H9 (cell line): Measurements from ENCODE around the gene SCG2. TPM values are rescaled to one million over a fixed set of nuclear protein-coding genes. Genes with fewer than 3 reads are reported as not detected.

Source experiments
- DNase-seq: peaks from one replicate; pipeline ENCODE4 v3.0.0-alpha.2; 2017
- H2AFZ ChIP-seq: one replicate; pipeline ENCODE4 v1.6.1; 2013; ENCODE audit warnings: mild to moderate bottlenecking, low read length, control low read depth, moderate library complexity
- H2AK5ac ChIP-seq: 2 replicates; pipeline ENCODE4 v1.6.1; 2013; ENCODE audit warnings: low read length, control low read depth, mixed read lengths; ENCODE audit not compliant: insufficient read length
- H2BK120ac ChIP-seq: one replicate; pipeline ENCODE4 v1.6.1; 2013; ENCODE audit warnings: low read depth, mild to moderate bottlenecking, low read length, control low read depth, inconsistent platforms; ENCODE audit not compliant: poor library complexity, severe bottlenecking
- H2BK12ac ChIP-seq: 2 replicates; pipeline ENCODE4 v1.6.1; 2013; ENCODE audit warnings: low read length, control low read depth, mixed read lengths, low read depth; ENCODE audit not compliant: insufficient read length
- H2BK15ac ChIP-seq: 2 replicates; pipeline ENCODE4 v1.6.1; 2013; ENCODE audit warnings: low read depth, low read length, control low read depth
- H2BK20ac ChIP-seq: one replicate; pipeline ENCODE4 v1.6.1; 2013; ENCODE audit warnings: low read depth, mild to moderate bottlenecking, low read length, control low read depth, inconsistent platforms; ENCODE audit not compliant: poor library complexity, severe bottlenecking
- H2BK5ac ChIP-seq: 2 replicates; pipeline ENCODE4 v1.6.1; 2013; ENCODE audit warnings: low read length, control low read depth, mixed read lengths; ENCODE audit not compliant: insufficient read length
- H3K14ac ChIP-seq: 2 replicates; pipeline ENCODE4 v1.6.1; 2013; ENCODE audit warnings: low read length, control low read depth; ENCODE audit not compliant: insufficient read depth
- H3K18ac ChIP-seq: 2 replicates; pipeline ENCODE4 v1.6.1; 2013; ENCODE audit warnings: low read depth, mild to moderate bottlenecking, mixed read lengths, low read length, control low read depth; ENCODE audit not compliant: insufficient read length
- H3K23ac ChIP-seq: 2 replicates; pipeline ENCODE4 v1.6.1; 2013; ENCODE audit warnings: low read length, control low read depth, mixed read lengths, low read depth; ENCODE audit not compliant: insufficient read length
- H3K23me2 ChIP-seq: 2 replicates; pipeline ENCODE4 v1.6.1; 2013; ENCODE audit warnings: low read depth, mild to moderate bottlenecking, mixed read lengths, low read length, control low read depth; ENCODE audit not compliant: insufficient read length, poor library complexity, severe bottlenecking
- H3K27ac ChIP-seq: 2 replicates; pipeline ENCODE4 v1.5.1; 2013; ENCODE audit warnings: low read length, control low read depth, mixed read lengths, low read depth; ENCODE audit not compliant: insufficient read length
- H3K27me3 ChIP-seq: 2 replicates; pipeline ENCODE4 v1.6.1; 2013; ENCODE audit warnings: low read length, control low read depth, inconsistent platforms; ENCODE audit not compliant: insufficient read depth
- H3K4ac ChIP-seq: 2 replicates; pipeline ENCODE4 v1.6.1; 2013; ENCODE audit warnings: low read depth, mild to moderate bottlenecking, control low read depth, inconsistent platforms, low read length, moderate library complexity
- H3K4me1 ChIP-seq: 2 replicates; pipeline ENCODE4 v1.6.1; 2013; ENCODE audit warnings: low read length, control low read depth, inconsistent platforms; ENCODE audit not compliant: insufficient read depth
- H3K4me2 ChIP-seq: 2 replicates; pipeline ENCODE4 v1.6.1; 2013; ENCODE audit warnings: low read length, control low read depth, mixed read lengths; ENCODE audit not compliant: insufficient read length, insufficient read depth
- H3K56ac ChIP-seq: 2 replicates; pipeline ENCODE4 v1.6.1; 2013; ENCODE audit warnings: low read depth, mild to moderate bottlenecking, mixed read lengths, low read length, control low read depth; ENCODE audit not compliant: insufficient read length
- H3K79me1 ChIP-seq: 2 replicates; pipeline ENCODE4 v1.6.1; 2013; ENCODE audit warnings: low read depth, mild to moderate bottlenecking, moderate library complexity, low read length, control low read depth, inconsistent platforms; ENCODE audit not compliant: insufficient read depth, poor library complexity, severe bottlenecking
- H3K79me2 ChIP-seq: 2 replicates; pipeline ENCODE4 v1.6.1; 2013; ENCODE audit warnings: low read length, control low read depth, inconsistent platforms; ENCODE audit not compliant: insufficient read depth
- H3K9ac ChIP-seq: 2 replicates; pipeline ENCODE4 v1.6.1; 2013; ENCODE audit warnings: low read length, control low read depth, mixed read lengths; ENCODE audit not compliant: insufficient read length; ENCODE audit errors: extremely low read depth
- H3K9me3 ChIP-seq: one replicate; pipeline ENCODE4 v1.6.1; 2013; ENCODE audit warnings: low read depth, low read length, inconsistent platforms; ENCODE audit not compliant: control insufficient read depth
- H3T11ph ChIP-seq: one replicate; pipeline ENCODE4 v1.6.1; 2013; ENCODE audit warnings: mild to moderate bottlenecking, low read length, control low read depth, inconsistent platforms
- H4K20me1 ChIP-seq: one replicate; pipeline ENCODE4 v1.6.1; 2013; ENCODE audit not compliant: control insufficient read depth, insufficient read length, insufficient read depth
- H4K5ac ChIP-seq: 2 replicates; pipeline ENCODE4 v1.6.1; 2013; ENCODE audit warnings: low read depth, mild to moderate bottlenecking, mixed read lengths, low read length, control low read depth; ENCODE audit not compliant: insufficient read length
- H4K8ac ChIP-seq: replicated peaks from 2 replicates; pipeline ENCODE4 v1.6.1; 2013; ENCODE audit warnings: low read length, control low read depth, mixed read lengths, low read depth; ENCODE audit not compliant: insufficient read length
- H4K91ac ChIP-seq: 2 replicates; pipeline ENCODE4 v1.6.1; 2013; ENCODE audit warnings: low read depth, mild to moderate bottlenecking, moderate library complexity, mixed read lengths, low read length, control low read depth; ENCODE audit not compliant: insufficient read length
- H3K27ac Mint-ChIP-seq, 3 experiments: 2 replicates in 2 of 3; 3 replicates in 1 of 3; pipeline ENCODE4 v1.8.0; 2020 to 2021; ENCODE audit warnings: mixed read lengths in 3 of 3, mild to moderate bottlenecking in 1 of 3, moderate library complexity in 1 of 3
- H3K27me3 Mint-ChIP-seq: 2 replicates; pipeline ENCODE4 v1.8.0; 2021; ENCODE audit warnings: low read depth, mild to moderate bottlenecking, moderate library complexity, mixed read lengths
- H3K36me3 Mint-ChIP-seq, 3 experiments: 2 replicates in 2 of 3; 3 replicates in 1 of 3; pipeline ENCODE4 v1.8.0; 2020 to 2021; ENCODE audit warnings: low read depth in 3 of 3, mixed read lengths in 3 of 3; ENCODE audit not compliant: insufficient read depth in 1 of 3
- H3K4me1 Mint-ChIP-seq, 2 experiments: 2 replicates each; pipeline ENCODE4 v1.8.0; 2020; ENCODE audit warnings: mixed read lengths in 2 of 2
- H3K4me3 Mint-ChIP-seq, 2 experiments: 2 replicates in 1 of 2; 3 replicates in 1 of 2; pipeline ENCODE4 v1.8.0; 2020 to 2021; ENCODE audit warnings: mild to moderate bottlenecking in 2 of 2, mixed read lengths in 2 of 2, moderate library complexity in 1 of 2
- H3K9me3 Mint-ChIP-seq, 2 experiments: 2 replicates in 1 of 2; 3 replicates in 1 of 2; pipeline ENCODE4 v1.8.0; 2020; ENCODE audit warnings: mild to moderate bottlenecking in 2 of 2, mixed read lengths in 2 of 2, moderate library complexity in 1 of 2
- WGBS: extraction: QIAGEN DNeasy Blood & Tissue Kit; methylation state at CpG from one replicate; pipeline ENCODE4 v1.1.7; 2013; ENCODE audit warnings: missing lambda C conversion rate, low lambda C conversion rate, mixed read lengths; ENCODE audit not compliant: insufficient read length; ENCODE audit errors: extremely low coverage; 5-methylcytosine and 5-hydroxymethylcytosine counted together
- total RNA-seq: library from RNA; stranded (reverse); gene quantifications from 2 replicates; pipeline ENCODE4 v1.2.1, GENCODE V29; 2021
- TF ChIP-seq, protein P1 (sequence below): fragments of 200-600 bp; sonication (generic); conservative IDR thresholded peaks from 3 replicates; pipeline ENCODE4 v1.8.0; 2021; ENCODE audit warnings: antibody characterized with exemption, mild to moderate bottlenecking

Gene SCG2
- total RNA-seq, 1 experiment from 2014 or later, result 4.4 TPM

DNA sequence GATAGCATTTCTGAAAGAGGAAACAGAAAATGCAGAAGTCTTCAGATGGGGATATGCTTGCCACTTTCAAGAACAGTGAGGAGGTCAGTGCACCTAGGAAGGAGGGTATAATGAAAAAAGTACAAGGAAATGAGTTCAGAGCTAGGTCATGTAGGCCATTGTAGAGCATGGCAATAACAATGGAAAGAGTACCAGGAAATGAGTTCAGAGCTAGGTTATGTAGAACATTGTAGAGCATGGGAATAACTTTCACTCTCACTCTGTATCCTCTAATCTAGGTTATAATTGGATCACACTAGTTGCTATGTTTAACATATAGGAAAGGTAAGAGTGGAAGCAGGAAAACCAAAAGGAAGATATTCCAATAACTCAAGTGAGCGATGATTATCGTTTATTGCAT is 12.3 kb downstream of the SCG2 start:
- Histone ChIP-seq H2BK5ac (no peak overlapping the region), H3K4me2 (no peak overlapping the region), H3K4me1 (no peaks in the 10 kb centered on the region), H3K18ac (no peak overlapping the region), H3K56ac (no peak overlapping the region), H2BK15ac (no peak overlapping the region), H3K79me1 (no peaks in the 10 kb centered on the region), H2AFZ (no peak overlapping the region), H4K20me1 (no peaks in the 10 kb centered on the region), H2BK12ac (no peak overlapping the region), H3K9me3 (no peaks in the 10 kb centered on the region), H4K8ac (no peak overlapping the region), H2BK120ac (no peak overlapping the region), H3K79me2 (no peaks in the 10 kb centered on the region), H4K5ac (no peak overlapping the region), H3K23me2 (no peaks in the 10 kb centered on the region), H2BK20ac (no peak overlapping the region), H3K23ac (no peak overlapping the region), H3K9ac (no peak overlapping the region), H3K27ac (no peak overlapping the region), H3T11ph (no peak overlapping the region), H3K4ac (no peak overlapping the region), H3K14ac (no peak overlapping the region), H4K91ac (no peak overlapping the region), H2AK5ac (no peak overlapping the region), H3K27me3 (no peaks in the 10 kb centered on the region)
- TF ChIP-seq, protein P1, sequence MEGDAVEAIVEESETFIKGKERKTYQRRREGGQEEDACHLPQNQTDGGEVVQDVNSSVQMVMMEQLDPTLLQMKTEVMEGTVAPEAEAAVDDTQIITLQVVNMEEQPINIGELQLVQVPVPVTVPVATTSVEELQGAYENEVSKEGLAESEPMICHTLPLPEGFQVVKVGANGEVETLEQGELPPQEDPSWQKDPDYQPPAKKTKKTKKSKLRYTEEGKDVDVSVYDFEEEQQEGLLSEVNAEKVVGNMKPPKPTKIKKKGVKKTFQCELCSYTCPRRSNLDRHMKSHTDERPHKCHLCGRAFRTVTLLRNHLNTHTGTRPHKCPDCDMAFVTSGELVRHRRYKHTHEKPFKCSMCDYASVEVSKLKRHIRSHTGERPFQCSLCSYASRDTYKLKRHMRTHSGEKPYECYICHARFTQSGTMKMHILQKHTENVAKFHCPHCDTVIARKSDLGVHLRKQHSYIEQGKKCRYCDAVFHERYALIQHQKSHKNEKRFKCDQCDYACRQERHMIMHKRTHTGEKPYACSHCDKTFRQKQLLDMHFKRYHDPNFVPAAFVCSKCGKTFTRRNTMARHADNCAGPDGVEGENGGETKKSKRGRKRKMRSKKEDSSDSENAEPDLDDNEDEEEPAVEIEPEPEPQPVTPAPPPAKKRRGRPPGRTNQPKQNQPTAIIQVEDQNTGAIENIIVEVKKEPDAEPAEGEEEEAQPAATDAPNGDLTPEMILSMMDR, result no peak
- Mint-ChIP-seq H3K27ac (no peak overlapping the region), H3K9me3 (no peaks in the 10 kb centered on the region), H3K36me3 (no peaks in the 10 kb centered on the region), H3K27me3 (no peaks in the 10 kb centered on the region), H3K4me3 (no peak overlapping the region), H3K4me1 (peaks cover 9 to 11% of the 10 kb centered on the region in 2 experiments; a peak in 3 of 4 replicates)
- no peak for DNase-seq
- WGBS, result 100% methylated on average over 1 of the region's 2 CpGs
